ENCODE data around the gene CENPS. TPM values are rescaled to one million over a fixed set of nuclear protein-coding genes. Genes with fewer than 3 reads are reported as not detected.
"Not testable (repeated sequence)": the region's sequence is repeated elsewhere in the genome, so short reads cannot be mapped to it uniquely, and the experiment has no call there.

CENPS gene
- total RNA-seq, 2 experiments from 2014 or later: 21.5 to 23.4 TPM

DNA sequence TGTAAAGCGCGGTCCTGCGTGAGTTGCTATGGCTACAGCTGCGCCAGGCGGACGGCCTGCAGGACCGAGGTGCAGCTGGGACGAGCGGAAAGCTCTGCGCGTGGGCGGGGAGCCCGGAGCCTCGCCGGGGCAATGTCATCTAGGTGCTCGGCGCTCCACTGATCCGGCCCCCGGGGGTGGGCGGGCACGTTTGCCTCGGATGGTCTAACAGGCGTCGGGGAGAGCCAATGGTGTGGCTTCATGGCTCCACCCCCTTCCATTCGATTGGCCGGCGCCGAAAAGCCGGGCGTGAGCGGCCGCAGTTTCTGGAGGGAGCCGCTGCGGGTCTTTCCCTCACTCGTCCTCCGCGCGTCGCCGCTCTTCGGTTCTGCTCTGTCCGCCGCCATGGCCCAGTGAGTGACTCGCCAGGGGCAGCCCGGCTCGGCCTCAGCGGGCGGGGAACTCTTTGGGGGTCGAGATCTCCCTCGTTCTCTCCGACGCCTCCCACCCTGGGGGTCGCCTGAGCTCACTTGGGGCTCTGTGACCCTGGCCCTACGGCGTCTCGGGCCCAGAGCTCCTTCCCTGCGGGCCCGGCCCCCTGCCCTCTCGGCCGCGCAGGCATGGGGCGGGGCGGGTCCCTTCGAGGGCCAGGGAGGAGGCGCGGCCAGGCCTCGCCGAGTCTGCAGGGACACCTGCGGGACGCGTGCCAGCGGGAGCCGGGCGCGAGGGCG is 31.3 kb upstream of the CENPS start, which contains the start of gene PGD:
Gene PGD, plus strand, starts transcription at position 331 of the 710 bp plus-strand sequence. Its CDS starts 54 bp downstream, at position 385.
- Mint-ChIP-seq H3K27me3 (ENCODE audit: low read depth) (no peaks in the 10 kb centered on the region), H3K9me3 (peaks cover 4% of the 10 kb centered on the region), H3K4me1 (ENCODE audit: low read depth) (peaks cover 24% of the 10 kb centered on the region), H3K36me3 (ENCODE audit: low read depth) (peaks cover 21% of the 10 kb centered on the region), H3K27ac (no peak within 1 kb of the TSS), H3K4me3 (peak within 1 kb of the TSS; percentile 83)
- CTCF ChIA-PET: interaction anchor here (1.5 kb wide), 2 partner anchors 13 to 21 kb away, joined by 5 to 6 read pairs; no protein-coding TSS in a partner anchor
- peak; percentile 98 for DNase-seq
- intact Hi-C loops (cut with micrococcal nuclease): loop anchor here (1.0 to 2.0 kb wide), 6 partner anchors 29 to 456 kb away; partner anchors contain the start of genes LZIC, NMNAT1, PEX14 and UBE4B

- H3K27me3 Mint-ChIP-seq (ENCODE audit: low read depth): no peaks in the 10 kb centered on the region
- peaks cover 25% of the 10 kb centered on the region for H3K4me1 Mint-ChIP-seq (ENCODE audit: low read depth)
- intact Hi-C loops (cut with micrococcal nuclease): loop anchor here (1.0 to 2.0 kb wide), 4 partner anchors 75 to 367 kb away; partner anchors contain the start of genes PEX14 and UBE4B
- H3K4me3 Mint-ChIP-seq: peak overlapping the region; percentile 83
- no peak overlapping the region for H3K27ac Mint-ChIP-seq
- CTCF ChIA-PET: interaction anchor here (1.5 kb wide), 2 partner anchors 12 to 22 kb away, joined by 5 to 6 read pairs; no protein-coding TSS in a partner anchor
- H3K9me3 Mint-ChIP-seq: no peaks in the 10 kb centered on the region
- DNase-seq: peak; percentile 26
- H3K36me3 Mint-ChIP-seq (ENCODE audit: low read depth): peaks cover 22% of the 10 kb centered on the region
Observed at GRCh38 chr1:10399444-10399941, 30.7 kb upstream of the CENPS start.

GRCh38 chr1:10400013-10400412 is 30.2 kb upstream of the CENPS start:
- CTCF ChIA-PET: interaction anchor here (0.6 to 1.5 kb wide), 3 partner anchors 12 to 525 kb away, joined by 4 to 6 read pairs (median 5); no protein-coding TSS in a partner anchor
- intact Hi-C loops (cut with micrococcal nuclease): no loop called here

DNA sequence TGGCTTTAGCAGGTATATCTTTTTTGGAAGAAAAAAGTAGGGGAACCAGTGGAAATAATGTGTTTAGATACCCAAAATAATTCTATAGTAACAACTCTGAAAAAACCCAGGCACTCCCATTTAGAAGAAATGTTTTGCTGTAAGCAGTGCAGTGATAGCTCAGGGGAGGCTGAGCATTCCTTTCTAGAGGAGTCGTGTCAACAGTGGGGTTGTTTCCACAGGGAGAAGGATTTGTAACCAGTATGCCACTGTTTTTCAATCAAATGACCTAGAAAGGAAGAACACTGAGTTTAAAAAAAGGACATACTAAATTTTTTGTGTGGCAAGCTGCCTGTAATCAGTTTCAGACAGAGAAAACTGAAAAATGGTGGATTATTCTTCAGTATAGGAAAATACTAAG is 29.0 kb upstream of the CENPS start:
- CTCF ChIA-PET: no interaction called here
- Mint-ChIP-seq H3K9me3 (no peaks in the 10 kb centered on the region), H3K4me1 (ENCODE audit: low read depth) (peaks cover 25% of the 10 kb centered on the region), H3K27me3 (ENCODE audit: low read depth) (no peaks in the 10 kb centered on the region), H3K27ac (no peak overlapping the region), H3K36me3 (ENCODE audit: low read depth) (peaks cover 25% of the 10 kb centered on the region), H3K4me3 (no peak overlapping the region)
- intact Hi-C loops (cut with micrococcal nuclease): no loop called here
- no peak for DNase-seq

More at GRCh38 chr1:10400013-10400412, 30.2 kb upstream of the CENPS start:
- no peak overlapping the region for H3K27ac Mint-ChIP-seq
- no peaks in the 10 kb centered on the region for H3K27me3 Mint-ChIP-seq (ENCODE audit: low read depth)
- peaks cover 25% of the 10 kb centered on the region for H3K4me1 Mint-ChIP-seq (ENCODE audit: low read depth)
- no peaks in the 10 kb centered on the region for H3K9me3 Mint-ChIP-seq
- H3K4me3 Mint-ChIP-seq: peak overlapping the region; percentile 83
- peaks cover 25% of the 10 kb centered on the region for H3K36me3 Mint-ChIP-seq (ENCODE audit: low read depth)
- no peak for DNase-seq

DNA sequence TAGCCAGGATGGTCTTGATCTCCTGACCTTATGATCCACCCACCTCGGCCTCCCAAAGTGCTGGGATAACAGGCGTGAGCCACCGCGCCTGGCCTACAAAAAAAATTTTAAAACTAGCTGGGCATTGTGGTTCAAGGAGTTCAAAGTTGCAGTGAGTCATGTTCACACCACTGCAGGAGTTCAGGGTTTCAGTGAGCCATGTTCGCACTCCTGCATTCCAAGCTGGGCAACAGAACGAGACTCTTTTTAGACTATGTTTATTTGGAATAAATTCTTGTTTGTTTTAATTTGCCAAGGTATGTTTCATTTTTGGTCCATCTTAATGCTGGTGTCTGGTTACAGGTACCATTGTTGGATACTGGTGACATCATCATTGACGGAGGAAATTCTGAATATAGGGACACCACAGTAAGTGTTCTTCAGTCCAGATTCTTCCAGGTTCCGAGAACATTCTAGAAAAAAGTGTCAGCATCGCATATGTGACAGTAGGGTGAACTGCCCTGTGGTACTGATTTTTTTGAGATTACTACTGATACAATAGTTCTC is 27.4 kb upstream of the CENPS start:
- Mint-ChIP-seq H3K4me3 (no peak overlapping the region), H3K27ac (no peak overlapping the region), H3K9me3 (no peaks in the 10 kb centered on the region), H3K36me3 (ENCODE audit: low read depth) (peaks cover 36% of the 10 kb centered on the region), H3K27me3 (ENCODE audit: low read depth) (no peaks in the 10 kb centered on the region), H3K4me1 (ENCODE audit: low read depth) (peaks cover 23% of the 10 kb centered on the region)
- no peak for DNase-seq
- CTCF ChIA-PET: no interaction called here
- intact Hi-C loops (cut with micrococcal nuclease): no loop called here

- DNase-seq: no peak
- peaks cover 44% of the 10 kb centered on the region for H3K36me3 Mint-ChIP-seq (ENCODE audit: low read depth)
- H3K27me3 Mint-ChIP-seq (ENCODE audit: low read depth): no peaks in the 10 kb centered on the region
- intact Hi-C loops (cut with micrococcal nuclease): no loop called here
- no peak overlapping the region for H3K27ac Mint-ChIP-seq
- no peak overlapping the region for H3K4me3 Mint-ChIP-seq
- H3K4me1 Mint-ChIP-seq (ENCODE audit: low read depth): peaks cover 8% of the 10 kb centered on the region
- CTCF ChIA-PET: no interaction called here
- no peaks in the 10 kb centered on the region for H3K9me3 Mint-ChIP-seq
Observed at GRCh38 chr1:10407201-10407600, 23.0 kb upstream of the CENPS start.

- no peak for DNase-seq
- H3K9me3 Mint-ChIP-seq: no peaks in the 10 kb centered on the region
- H3K27me3 Mint-ChIP-seq (ENCODE audit: low read depth): no peaks in the 10 kb centered on the region
- intact Hi-C loops (cut with micrococcal nuclease): no loop called here
- H3K36me3 Mint-ChIP-seq (ENCODE audit: low read depth): peaks cover 43% of the 10 kb centered on the region
- peaks cover 6% of the 10 kb centered on the region for H3K4me1 Mint-ChIP-seq (ENCODE audit: low read depth)
- H3K4me3 Mint-ChIP-seq: no peak overlapping the region
- CTCF ChIA-PET: interaction anchor here (0.6 to 1.2 kb wide), 3 partner anchors 204 to 225 kb away, joined by 3 to 5 read pairs (median 3); partner anchors contain the start of gene KIF1B
- H3K27ac Mint-ChIP-seq: peak overlapping the region; percentile 78
Observed at GRCh38 chr1:10415211-10415930, 14.9 kb upstream of the CENPS start.

- H3K27me3 Mint-ChIP-seq (ENCODE audit: low read depth); H3K4me1 Mint-ChIP-seq (ENCODE audit: low read depth); DNase-seq; H3K9me3 Mint-ChIP-seq; H3K4me3 Mint-ChIP-seq; intact Hi-C loops (cut with micrococcal nuclease): not testable (repeated sequence)
- Mint-ChIP-seq H3K36me3 (ENCODE audit: low read depth) (peaks cover 41% of the 10 kb centered on the region), H3K27ac (peak overlapping the region; percentile 59)
- CTCF ChIA-PET: interaction anchor here (1.2 kb wide), 2 partner anchors 204 to 206 kb away, joined by 3 read pairs; partner anchors contain the start of gene KIF1B
Observed at GRCh38 chr1:10415967-10416366, 14.3 kb upstream of the CENPS start.

DNA sequence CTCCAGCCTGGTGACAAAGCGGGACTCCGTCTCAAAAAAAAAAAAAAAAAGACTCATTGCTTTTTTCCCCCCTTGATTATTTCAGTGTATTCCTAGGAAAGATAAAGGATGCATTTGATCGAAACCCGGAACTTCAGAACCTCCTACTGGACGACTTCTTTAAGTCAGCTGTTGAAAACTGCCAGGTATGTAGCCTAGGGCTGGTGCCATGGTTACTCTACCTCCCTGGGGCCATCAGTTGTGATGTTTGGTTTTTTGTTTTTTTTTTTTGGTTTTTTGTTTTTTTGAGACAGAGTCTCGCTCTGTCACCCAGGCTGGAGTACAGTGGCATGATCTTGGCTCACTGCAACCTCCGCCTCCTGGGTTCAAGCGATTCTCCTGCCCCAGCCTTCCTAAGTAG is 11.5 kb upstream of the CENPS start:
- peaks cover 27% of the 10 kb centered on the region for H3K36me3 Mint-ChIP-seq (ENCODE audit: low read depth)
- H3K4me1 Mint-ChIP-seq (ENCODE audit: low read depth); intact Hi-C loops (cut with micrococcal nuclease); H3K27me3 Mint-ChIP-seq (ENCODE audit: low read depth); CTCF ChIA-PET; DNase-seq; H3K4me3 Mint-ChIP-seq; H3K9me3 Mint-ChIP-seq; H3K27ac Mint-ChIP-seq: not testable (repeated sequence)

DNA sequence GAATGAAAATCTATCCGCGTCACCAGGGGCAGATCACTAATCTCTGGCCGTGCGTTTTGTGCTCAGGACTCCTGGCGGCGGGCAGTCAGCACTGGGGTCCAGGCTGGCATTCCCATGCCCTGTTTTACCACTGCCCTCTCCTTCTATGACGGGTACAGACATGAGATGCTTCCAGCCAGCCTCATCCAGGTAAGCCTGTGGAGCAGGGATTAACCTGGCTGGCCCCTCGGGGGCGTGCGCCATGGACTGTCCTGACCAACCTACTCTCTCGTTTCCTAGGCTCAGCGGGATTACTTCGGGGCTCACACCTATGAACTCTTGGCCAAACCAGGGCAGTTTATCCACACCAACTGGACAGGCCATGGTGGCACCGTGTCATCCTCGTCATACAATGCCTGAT is 10.9 kb upstream of the CENPS start:
- no peak overlapping the region for H3K4me3 Mint-ChIP-seq
- H3K27ac Mint-ChIP-seq: no peak overlapping the region

GRCh38 chr1:10421637-10422036 is 8.6 kb upstream of the CENPS start:
- Mint-ChIP-seq H3K36me3 (ENCODE audit: low read depth) (peaks cover 15% of the 10 kb centered on the region), H3K4me1 (ENCODE audit: low read depth) (no peaks in the 10 kb centered on the region), H3K4me3 (no peak overlapping the region), H3K27ac (no peak overlapping the region), H3K9me3 (no peaks in the 10 kb centered on the region), H3K27me3 (ENCODE audit: low read depth) (no peaks in the 10 kb centered on the region)
- intact Hi-C loops (cut with micrococcal nuclease): no loop called here
- DNase-seq: no peak
- CTCF ChIA-PET: no interaction called here

More for the DNA sequence above, 10.9 kb upstream of the CENPS start:
- peaks cover 6% of the 10 kb centered on the region for H3K4me1 Mint-ChIP-seq (ENCODE audit: low read depth)
- H3K36me3 Mint-ChIP-seq (ENCODE audit: low read depth): peaks cover 27% of the 10 kb centered on the region
- intact Hi-C loops (cut with micrococcal nuclease): no loop called here
- CTCF ChIA-PET: no interaction called here
- H3K9me3 Mint-ChIP-seq: no peaks in the 10 kb centered on the region
- no peaks in the 10 kb centered on the region for H3K27me3 Mint-ChIP-seq (ENCODE audit: low read depth)
- no peak for DNase-seq

DNA sequence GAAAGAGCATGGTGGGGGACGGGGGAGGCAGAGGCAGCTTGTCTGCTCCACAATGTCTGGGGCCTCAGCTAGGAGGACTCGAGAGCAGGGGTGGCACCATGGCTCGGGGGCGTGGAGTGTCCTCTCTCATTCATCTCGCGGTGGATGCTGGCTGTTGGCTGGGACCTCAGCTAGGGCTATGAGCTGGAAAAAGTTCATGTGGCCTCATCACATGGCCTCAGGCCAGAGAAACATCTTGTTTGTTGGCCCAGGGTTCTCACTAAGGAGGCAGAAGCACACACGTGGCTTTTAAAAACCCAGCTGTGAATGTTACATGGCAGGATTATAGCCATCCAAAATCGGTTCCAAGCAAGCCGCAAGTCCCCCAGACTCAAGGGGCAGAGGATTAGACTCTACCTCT is 6.2 kb upstream of the CENPS start:
- CTCF ChIA-PET: interaction anchor here (0.6 kb wide), 1 partner anchor 71 kb away, joined by 3 read pairs; no protein-coding TSS in a partner anchor
- no peak overlapping the region for H3K4me3 Mint-ChIP-seq
- peaks cover 1% of the 10 kb centered on the region for H3K4me1 Mint-ChIP-seq (ENCODE audit: low read depth)
- H3K9me3 Mint-ChIP-seq: no peaks in the 10 kb centered on the region
- DNase-seq: no peak
- intact Hi-C loops (cut with micrococcal nuclease): no loop called here
- peaks cover 10% of the 10 kb centered on the region for H3K36me3 Mint-ChIP-seq (ENCODE audit: low read depth)
- H3K27ac Mint-ChIP-seq: no peak overlapping the region
- H3K27me3 Mint-ChIP-seq (ENCODE audit: low read depth): no peaks in the 10 kb centered on the region
